Measurements from ENCODE around the gene CAMK2D.
"Not testable (repeated sequence)": the region's sequence is repeated elsewhere in the genome, so short reads cannot be mapped to it uniquely, and the experiment has no call there.

CAMK2D gene

DNA sequence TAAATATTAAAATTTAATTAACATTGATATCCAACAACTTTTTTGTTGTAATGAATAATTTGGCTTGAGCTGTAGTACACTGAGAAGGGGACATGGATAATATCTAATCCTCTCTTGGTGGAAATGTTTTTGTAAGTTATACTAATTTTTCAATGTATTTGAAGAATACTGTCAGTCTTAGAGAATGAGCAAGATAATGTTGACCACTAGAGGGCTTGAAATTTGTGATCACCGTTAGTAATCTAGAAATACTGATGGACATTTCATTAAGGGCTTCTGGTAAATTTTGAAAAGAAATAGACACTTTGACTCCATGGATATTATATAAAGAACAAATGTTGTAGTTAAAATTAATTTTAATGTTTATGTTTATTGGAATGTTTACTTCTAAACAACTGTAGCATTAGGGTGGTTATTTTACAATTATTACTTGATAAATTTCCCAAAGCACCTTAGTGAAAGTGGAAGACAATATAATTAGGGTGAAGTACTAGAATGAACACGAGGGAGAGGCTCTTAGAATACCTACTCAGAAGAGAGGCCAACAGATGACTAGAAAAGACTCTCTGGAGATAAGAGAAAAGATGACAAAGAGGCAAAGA, 20.0 kb upstream of the CAMK2D start:
- Histone ChIP-seq H3K9me3 (ENCODE audit: control insufficient read depth, insufficient read depth, low read length) (no peaks in the 10 kb centered on the region), H3K4me3 (ENCODE audit: low read depth, low read length) (no peak overlapping the region), H3K27me3 (ENCODE audit: control insufficient read depth, insufficient read depth, low read length) (no peaks in the 10 kb centered on the region), H3K4me1 (ENCODE audit: control insufficient read depth, insufficient read depth, low read length) (no peaks in the 10 kb centered on the region), H3K9ac (ENCODE audit: low read depth, low read length) (no peak overlapping the region), H3K36me3 (ENCODE audit: control insufficient read depth, insufficient read depth, low read length) (no peaks in the 10 kb centered on the region)

DNA sequence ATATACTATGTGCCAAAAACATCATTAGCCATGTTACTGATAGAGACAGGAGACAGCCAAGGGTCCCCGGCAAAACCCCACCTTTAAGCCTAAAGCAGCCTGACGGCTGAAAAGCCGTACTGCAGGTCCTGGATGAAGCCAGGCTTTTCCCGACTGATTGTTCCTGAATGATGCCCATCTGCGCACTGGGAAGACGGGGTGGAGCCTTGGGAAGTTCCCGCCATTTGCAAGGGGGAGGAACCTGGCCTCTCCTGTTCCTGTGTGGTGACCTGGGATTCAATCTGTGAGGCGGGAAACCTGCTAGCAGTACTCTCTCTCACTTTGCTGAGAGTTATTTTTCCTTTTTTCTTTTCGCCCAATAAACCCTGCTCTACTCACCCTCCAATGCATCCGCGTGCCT, 15.1 kb upstream of the CAMK2D start:
- no peaks in the 10 kb centered on the region for H3K9me3 ChIP-seq (ENCODE audit: control insufficient read depth, insufficient read depth, low read length)
- H3K36me3 ChIP-seq (ENCODE audit: control insufficient read depth, insufficient read depth, low read length) = no peaks in the 10 kb centered on the region
- H3K4me1 ChIP-seq (ENCODE audit: control insufficient read depth, insufficient read depth, low read length) = peaks cover 3% of the 10 kb centered on the region
- H3K4me3 ChIP-seq (ENCODE audit: low read depth, low read length) = no peak overlapping the region
- H3K9ac ChIP-seq (ENCODE audit: low read depth, low read length) = no peak overlapping the region
- H3K27me3 ChIP-seq (ENCODE audit: control insufficient read depth, insufficient read depth, low read length) = no peaks in the 10 kb centered on the region

DNA sequence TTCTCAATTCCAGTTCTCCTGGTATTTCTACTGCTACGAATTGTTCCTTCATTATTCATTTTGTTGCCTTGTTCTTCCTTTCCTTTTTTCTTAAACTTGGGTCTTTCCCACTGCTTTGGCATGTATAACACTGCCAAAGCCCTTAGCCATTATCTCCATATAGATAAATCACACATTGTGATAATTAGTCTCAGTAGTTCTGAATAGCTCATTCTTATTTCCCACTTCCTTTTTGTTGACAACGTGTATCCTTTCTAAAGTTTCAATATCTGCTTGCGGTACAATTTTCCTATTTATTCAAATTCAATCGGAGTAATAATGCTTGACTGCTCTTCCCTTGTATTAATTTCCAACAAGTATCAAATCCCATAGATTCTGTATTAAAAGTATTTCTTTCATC, 14.5 kb upstream of the CAMK2D start:
- Histone ChIP-seq H3K9ac (ENCODE audit: low read depth, low read length) (no peak overlapping the region), H3K4me3 (ENCODE audit: low read depth, low read length) (no peak overlapping the region), H3K36me3 (ENCODE audit: control insufficient read depth, insufficient read depth, low read length) (no peaks in the 10 kb centered on the region), H3K27me3 (ENCODE audit: control insufficient read depth, insufficient read depth, low read length) (no peaks in the 10 kb centered on the region), H3K4me1 (ENCODE audit: control insufficient read depth, insufficient read depth, low read length) (peaks cover 3% of the 10 kb centered on the region), H3K9me3 (ENCODE audit: control insufficient read depth, insufficient read depth, low read length) (no peaks in the 10 kb centered on the region)

DNA sequence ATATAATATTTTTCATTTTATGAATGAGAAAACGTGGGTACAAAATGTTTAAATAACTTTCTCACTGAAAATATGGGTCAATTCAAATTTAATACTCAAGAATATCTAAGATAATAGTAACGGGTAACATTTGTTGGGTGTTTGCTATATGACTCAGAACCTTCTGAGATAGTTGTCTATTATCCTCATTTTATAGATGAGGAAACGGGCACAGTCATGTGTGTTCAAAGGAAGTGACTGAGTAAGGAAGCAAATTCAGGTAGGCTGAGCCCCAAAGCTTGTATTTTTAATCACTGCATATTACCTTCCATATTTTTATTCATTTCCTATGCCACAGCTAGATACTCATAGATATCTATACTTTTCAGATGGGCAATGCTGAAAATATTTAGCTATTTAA, 12.2 kb upstream of the CAMK2D start:
- H3K36me3 ChIP-seq (ENCODE audit: control insufficient read depth, insufficient read depth, low read length) = no peaks in the 10 kb centered on the region
- H3K27me3 ChIP-seq (ENCODE audit: control insufficient read depth, insufficient read depth, low read length) = no peaks in the 10 kb centered on the region
- H3K9ac ChIP-seq (ENCODE audit: low read depth, low read length) = no peak overlapping the region
- H3K4me1 ChIP-seq (ENCODE audit: control insufficient read depth, insufficient read depth, low read length) = peaks cover 3% of the 10 kb centered on the region
- no peak overlapping the region for H3K4me3 ChIP-seq (ENCODE audit: low read depth, low read length)
- no peaks in the 10 kb centered on the region for H3K9me3 ChIP-seq (ENCODE audit: control insufficient read depth, insufficient read depth, low read length)

DNA sequence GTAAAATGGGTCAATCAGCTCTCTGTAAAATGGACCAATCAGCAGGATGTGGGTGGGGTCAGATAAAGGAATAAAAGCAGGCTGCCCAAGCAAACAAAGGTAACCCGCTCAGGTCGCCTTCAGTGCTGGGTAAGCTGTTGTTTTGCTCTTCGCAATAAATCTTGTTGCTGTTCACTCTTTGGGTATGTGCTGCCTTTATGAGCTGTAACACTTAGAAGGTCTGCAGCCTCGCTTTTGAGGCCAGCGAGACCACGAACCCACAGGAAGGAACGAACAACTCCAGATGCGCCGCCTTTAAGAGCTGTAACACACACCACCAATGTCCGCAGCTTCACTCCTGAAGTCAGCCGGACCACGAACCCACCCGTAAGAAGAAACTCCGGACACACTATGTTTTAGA, 11.5 kb upstream of the CAMK2D start:
- H3K27me3 ChIP-seq (ENCODE audit: control insufficient read depth, insufficient read depth, low read length) = no peaks in the 10 kb centered on the region
- H3K4me3 ChIP-seq (ENCODE audit: low read depth, low read length) = no peak overlapping the region
- no peaks in the 10 kb centered on the region for H3K9me3 ChIP-seq (ENCODE audit: control insufficient read depth, insufficient read depth, low read length)
- H3K9ac ChIP-seq (ENCODE audit: low read depth, low read length) = no peak overlapping the region
- no peaks in the 10 kb centered on the region for H3K36me3 ChIP-seq (ENCODE audit: control insufficient read depth, insufficient read depth, low read length)
- peaks cover 3% of the 10 kb centered on the region for H3K4me1 ChIP-seq (ENCODE audit: control insufficient read depth, insufficient read depth, low read length)

DNA sequence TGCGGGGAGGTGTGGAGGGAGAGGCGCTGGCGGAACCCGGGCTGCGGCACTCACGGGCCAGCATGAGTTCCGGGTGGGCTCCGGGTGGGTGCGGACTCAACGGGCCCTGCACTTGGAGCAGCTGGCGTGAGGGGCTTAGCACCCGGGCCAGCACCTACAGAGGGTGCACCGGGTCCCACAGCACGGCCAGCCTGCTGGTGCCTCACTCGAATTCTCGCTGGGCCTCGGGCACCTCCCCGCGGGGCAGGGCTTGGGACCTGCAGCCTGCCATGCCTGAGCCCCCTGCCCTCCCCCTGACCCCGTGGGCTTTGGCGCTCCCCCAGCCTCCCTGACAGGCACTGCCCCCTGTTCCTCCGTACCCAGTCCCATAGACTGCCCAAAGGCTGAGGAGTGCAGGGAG, 10.8 kb upstream of the CAMK2D start:
- Histone ChIP-seq H3K9me3 (ENCODE audit: control insufficient read depth, insufficient read depth, low read length) (no peaks in the 10 kb centered on the region), H3K36me3 (ENCODE audit: control insufficient read depth, insufficient read depth, low read length) (no peaks in the 10 kb centered on the region), H3K9ac (ENCODE audit: low read depth, low read length) (no peak overlapping the region), H3K4me1 (ENCODE audit: control insufficient read depth, insufficient read depth, low read length) (peaks cover 3% of the 10 kb centered on the region), H3K4me3 (ENCODE audit: low read depth, low read length) (no peak overlapping the region), H3K27me3 (ENCODE audit: control insufficient read depth, insufficient read depth, low read length) (no peaks in the 10 kb centered on the region)

DNA sequence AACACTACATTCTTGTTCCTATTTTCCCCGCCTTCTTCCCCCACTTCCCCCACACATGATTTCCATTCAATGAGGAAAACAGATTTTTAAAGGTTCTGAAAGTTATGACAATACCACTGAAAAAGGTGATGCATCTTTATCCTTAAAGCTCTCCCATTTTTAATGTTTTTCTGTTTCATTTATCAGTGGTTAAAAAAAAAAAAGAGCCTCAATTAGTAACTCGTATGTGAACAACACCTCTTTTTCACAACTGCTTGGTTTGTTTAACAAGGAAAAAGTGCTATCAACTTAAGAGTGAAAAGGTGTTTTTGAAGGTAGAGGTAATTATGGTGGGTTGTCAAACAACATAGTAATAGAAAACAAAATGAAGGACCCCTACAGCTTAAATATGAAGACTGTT, 8.2 kb upstream of the CAMK2D start:
- no peaks in the 10 kb centered on the region for H3K4me1 ChIP-seq (ENCODE audit: control insufficient read depth, insufficient read depth, low read length)
- H3K4me3 ChIP-seq (ENCODE audit: low read depth, low read length) = no peak overlapping the region
- no peak overlapping the region for H3K9ac ChIP-seq (ENCODE audit: low read depth, low read length)
- no peaks in the 10 kb centered on the region for H3K27me3 ChIP-seq (ENCODE audit: control insufficient read depth, insufficient read depth, low read length)
- H3K36me3 ChIP-seq (ENCODE audit: control insufficient read depth, insufficient read depth, low read length) = no peaks in the 10 kb centered on the region
- H3K9me3 ChIP-seq (ENCODE audit: control insufficient read depth, insufficient read depth, low read length) = no peaks in the 10 kb centered on the region

DNA sequence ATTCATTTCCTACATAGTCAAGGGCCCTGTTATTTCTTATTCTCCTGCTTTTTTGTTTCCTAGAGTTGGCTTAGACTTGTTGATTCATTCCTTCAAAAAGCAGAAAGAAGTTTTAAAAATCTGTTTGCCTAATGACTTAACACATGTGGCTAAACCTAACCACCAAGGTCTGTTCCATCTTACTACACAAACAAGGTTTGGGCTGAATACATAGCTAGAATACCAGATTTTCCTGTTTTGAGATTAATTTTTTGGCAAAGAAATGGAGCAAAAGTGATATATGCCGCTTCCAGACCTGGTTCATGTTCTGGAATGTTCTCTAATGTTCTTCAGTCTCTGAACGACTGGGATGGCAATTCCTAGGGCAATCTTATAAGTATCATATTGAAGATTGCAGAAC, 7.4 kb upstream of the CAMK2D start:
- Histone ChIP-seq H3K9ac (ENCODE audit: low read depth, low read length) (no peak overlapping the region), H3K9me3 (ENCODE audit: control insufficient read depth, insufficient read depth, low read length) (no peaks in the 10 kb centered on the region), H3K27me3 (ENCODE audit: control insufficient read depth, insufficient read depth, low read length) (no peaks in the 10 kb centered on the region), H3K36me3 (ENCODE audit: control insufficient read depth, insufficient read depth, low read length) (no peaks in the 10 kb centered on the region), H3K4me1 (ENCODE audit: control insufficient read depth, insufficient read depth, low read length) (no peaks in the 10 kb centered on the region), H3K4me3 (ENCODE audit: low read depth, low read length) (no peak overlapping the region)

DNA sequence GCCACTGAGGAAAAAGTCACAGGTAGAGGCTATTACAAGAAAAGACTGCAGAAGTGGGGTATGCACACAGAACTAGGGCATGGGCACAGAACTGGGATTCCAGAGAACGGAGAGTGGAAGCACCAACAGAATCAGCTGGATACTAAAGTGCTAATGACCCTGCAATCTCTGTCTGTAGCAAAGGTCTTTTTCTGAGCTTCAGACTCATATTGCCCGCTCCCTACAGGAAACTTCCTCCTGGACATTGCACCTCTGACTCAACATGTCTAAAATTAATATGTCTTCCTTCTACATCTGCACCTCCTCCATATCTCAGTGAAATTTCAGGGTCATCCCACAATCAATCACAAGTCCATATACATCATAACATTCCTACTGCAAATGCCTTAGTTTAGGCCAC, 5.3 kb upstream of the CAMK2D start:
- H3K4me3 ChIP-seq (ENCODE audit: low read depth, low read length) = no peak overlapping the region
- H3K4me1 ChIP-seq (ENCODE audit: control insufficient read depth, insufficient read depth, low read length) = no peaks in the 10 kb centered on the region
- no peaks in the 10 kb centered on the region for H3K9me3 ChIP-seq (ENCODE audit: control insufficient read depth, insufficient read depth, low read length)
- H3K27me3 ChIP-seq (ENCODE audit: control insufficient read depth, insufficient read depth, low read length) = no peaks in the 10 kb centered on the region
- H3K36me3 ChIP-seq (ENCODE audit: control insufficient read depth, insufficient read depth, low read length) = no peaks in the 10 kb centered on the region
- H3K9ac ChIP-seq (ENCODE audit: low read depth, low read length) = no peak overlapping the region

DNA sequence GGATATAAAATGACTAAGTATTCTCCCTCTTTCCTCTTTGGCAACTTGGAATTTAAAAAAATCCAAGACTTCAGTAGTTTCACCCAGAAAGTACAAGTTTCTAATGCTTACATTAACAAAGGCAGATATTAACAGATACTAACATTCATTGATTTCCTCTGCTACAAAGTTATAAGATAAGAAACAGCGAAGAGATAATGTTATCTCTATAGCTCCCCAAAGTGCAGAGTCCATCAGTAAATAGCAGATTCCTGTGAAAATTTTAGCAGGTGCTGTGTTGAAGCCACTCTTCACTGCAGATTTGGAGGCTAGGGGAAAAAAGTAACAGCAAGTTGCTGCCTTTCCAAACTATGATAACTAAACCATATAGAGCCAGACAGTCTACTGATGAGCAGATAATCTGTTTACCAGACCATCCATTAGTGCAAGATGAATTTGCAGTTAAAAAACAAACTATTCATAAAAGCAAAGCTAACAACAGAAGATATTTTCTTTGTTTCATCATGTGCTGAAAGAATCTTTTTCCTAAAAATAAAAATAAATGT, 3.3 kb upstream of the CAMK2D start:
- Histone ChIP-seq H3K9ac (ENCODE audit: low read depth, low read length) (no peak overlapping the region), H3K27me3 (ENCODE audit: control insufficient read depth, insufficient read depth, low read length) (peaks cover 11% of the 10 kb centered on the region), H3K4me3 (ENCODE audit: low read depth, low read length) (no peak overlapping the region), H3K9me3 (ENCODE audit: control insufficient read depth, insufficient read depth, low read length) (no peaks in the 10 kb centered on the region), H3K4me1 (ENCODE audit: control insufficient read depth, insufficient read depth, low read length) (no peaks in the 10 kb centered on the region), H3K36me3 (ENCODE audit: control insufficient read depth, insufficient read depth, low read length) (no peaks in the 10 kb centered on the region)

DNA sequence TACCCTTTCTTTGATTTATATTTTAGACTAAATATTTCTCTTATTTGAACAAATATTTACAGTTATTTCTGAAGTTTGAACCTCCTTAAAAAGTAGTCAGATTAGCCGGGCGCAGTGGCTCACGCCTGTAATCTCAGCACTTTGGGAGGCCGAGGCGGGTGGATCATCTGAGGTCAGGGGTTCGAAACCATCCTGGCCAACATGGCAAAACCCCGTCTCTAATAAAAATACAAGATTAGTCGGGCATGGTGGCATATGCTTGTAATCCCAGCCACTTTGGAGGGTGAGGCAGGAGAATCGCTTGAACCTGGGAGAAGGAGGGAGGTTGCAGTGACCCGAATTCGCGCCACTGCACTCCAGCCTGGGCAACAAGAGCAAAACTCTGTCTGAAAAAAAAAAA, 2.4 kb upstream of the CAMK2D start:
- H3K27me3 ChIP-seq (ENCODE audit: control insufficient read depth, insufficient read depth, low read length) = peaks cover 20% of the 10 kb centered on the region
- not testable (repeated sequence) for H3K36me3 ChIP-seq (ENCODE audit: control insufficient read depth, insufficient read depth, low read length); H3K4me1 ChIP-seq (ENCODE audit: control insufficient read depth, insufficient read depth, low read length); H3K9ac ChIP-seq (ENCODE audit: low read depth, low read length); H3K4me3 ChIP-seq (ENCODE audit: low read depth, low read length); H3K9me3 ChIP-seq (ENCODE audit: control insufficient read depth, insufficient read depth, low read length)

DNA sequence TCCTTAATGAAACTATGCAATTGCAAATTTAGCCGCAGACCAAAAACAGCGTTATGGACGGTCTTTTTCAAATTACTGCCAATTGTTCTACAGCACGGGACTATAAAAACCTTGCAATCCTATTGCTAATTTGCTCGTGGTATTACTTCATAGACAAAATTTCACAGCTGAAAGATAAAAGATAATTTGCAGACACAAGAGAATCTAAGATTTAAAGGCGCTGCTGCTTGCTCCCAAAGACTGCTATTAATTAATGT, 1.4 kb upstream of the CAMK2D start:
- Histone ChIP-seq H3K4me3 (ENCODE audit: low read depth, low read length) (peak overlapping the region; percentile 75), H3K9me3 (ENCODE audit: control insufficient read depth, insufficient read depth, low read length) (no peaks in the 10 kb centered on the region), H3K4me1 (ENCODE audit: control insufficient read depth, insufficient read depth, low read length) (no peaks in the 10 kb centered on the region), H3K9ac (ENCODE audit: low read depth, low read length) (peak overlapping the region; percentile 68), H3K27me3 (ENCODE audit: control insufficient read depth, insufficient read depth, low read length) (peaks cover 23% of the 10 kb centered on the region), H3K36me3 (ENCODE audit: control insufficient read depth, insufficient read depth, low read length) (no peaks in the 10 kb centered on the region)

Data from iPS-15b (cell line).